ENCODE results near the gene TECTA. TPM values are rescaled to one million over a fixed set of nuclear protein-coding genes. Genes with fewer than 3 reads are reported as not detected.
A peak's percentile ranks its signal among the peaks of the same experiment; 100 is the strongest.

The TECTA gene
- polyA plus RNA-seq, 2 of the 4 experiments (the other 2 are of a cell fraction): 0.05 to 0.14 TPM

GRCh38 chr11:121108413-121108812, 7.4 kb downstream of the TECTA start:
- ATAC-seq (no peak), DNase-seq (ENCODE audit: low read depth in 1 of 2, low spot score in 1 of 2) (no peak), FAIRE-seq (no peak)
- Histone ChIP-seq H3K9me3 (no peaks in the 10 kb centered on the region), H3K27ac (no peak overlapping the region), H3K4me3 (no peak overlapping the region), H3K4me2 (no peak overlapping the region), H3K4me1 (no peaks in the 10 kb centered on the region)
- CTCF ChIA-PET: no interaction called here
- TF ChIP-seq KDM1A (IDR thresholded peaks at IDR 0.05; ENCODE audit: low read depth) (no peak), CTCF (IDR thresholded peaks at IDR 0.05) (no peak), ZNF302 (CRISPR knock-in tag; IDR thresholded peaks at IDR 0.05) (no peak), NPAS2 (CRISPR knock-in tag; IDR thresholded peaks at IDR 0.05; ENCODE audit: borderline replicate concordance) (no peak), FOXS1 (CRISPR knock-in tag; IDR thresholded peaks at IDR 0.05) (no peak), JUNB (IDR thresholded peaks at IDR 0.05) (no peak)
- 10% methylated on average over 1 of the region's 1 CpG for WGBS (ENCODE audit: missing lambda C conversion rate)
- POLR2A ChIA-PET: no interaction called here

GRCh38 chr11:121109471-121109870, 8.4 kb downstream of the TECTA start:
- ChIA-PET POLR2A (no interaction called here), CTCF (no interaction called here)
- Histone ChIP-seq H3K27ac (no peak overlapping the region), H3K9me3 (no peaks in the 10 kb centered on the region), H3K4me3 (no peak overlapping the region), H3K4me1 (no peaks in the 10 kb centered on the region), H3K4me2 (no peak overlapping the region)
- ATAC-seq (no peak), DNase-seq (ENCODE audit: low read depth in 1 of 2, low spot score in 1 of 2) (no peak), FAIRE-seq (no peak)
- 74% methylated on average over 2 of the region's 2 CpGs for WGBS (ENCODE audit: missing lambda C conversion rate)
- TF ChIP-seq GATA3 (IDR thresholded peaks at IDR 0.05; ENCODE audit: borderline replicate concordance) (no peak), MAX (IDR thresholded peaks at IDR 0.05) (no peak), JUNB (IDR thresholded peaks at IDR 0.05) (no peak)

GRCh38 chr11:121109916-121110586, 9.0 kb downstream of the TECTA start:
- ATAC-seq (no peak), DNase-seq (ENCODE audit: low read depth in 1 of 2, low spot score in 1 of 2) (no peak), FAIRE-seq (no peak)
- Histone ChIP-seq H3K27ac (no peak overlapping the region), H3K4me1 (no peaks in the 10 kb centered on the region), H3K9me3 (no peaks in the 10 kb centered on the region), H3K4me2 (no peak overlapping the region), H3K4me3 (no peak overlapping the region)
- CTCF ChIA-PET: interaction anchor here (2.2 kb wide), 1 partner anchor 599 kb away, joined by 7 read pairs; the partner anchor contains the start of gene GRIK4
- POLR2A ChIA-PET: no interaction called here
- WGBS (ENCODE audit: missing lambda C conversion rate): 35% methylated on average over 7 of the region's 7 CpGs
- TF ChIP-seq MAFK (IDR thresholded peaks at IDR 0.05; ENCODE audit: partially characterized antibody) (peak; percentile 42), ZSCAN20 (CRISPR knock-in tag; IDR thresholded peaks at IDR 0.05) (no peak), KDM1A (IDR thresholded peaks at IDR 0.05; ENCODE audit: low read depth) (no peak), USF2 (IDR thresholded peaks at IDR 0.05) (no peak), KDM5A (IDR thresholded peaks at IDR 0.05) (no peak), CHD4 (IDR thresholded peaks at IDR 0.05; ENCODE audit: borderline replicate concordance) (no peak), JUNB (IDR thresholded peaks at IDR 0.05) (no peak), MAX (IDR thresholded peaks at IDR 0.05) (no peak)

- Histone ChIP-seq H3K4me2 (no peak overlapping the region), H3K4me3 (no peak overlapping the region), H3K4me1 (no peaks in the 10 kb centered on the region), H3K27ac (no peak overlapping the region), H3K9me3 (no peaks in the 10 kb centered on the region)
- DNase-seq (ENCODE audit: low read depth in 1 of 2, low spot score in 1 of 2): no peak
- ATAC-seq: no peak
- CTCF ChIA-PET: interaction anchor here (0.6 to 2.2 kb wide), 7 partner anchors 10 to 600 kb away, joined by 3 to 7 read pairs (median 3); partner anchors contain the start of gene GRIK4
- 58% methylated on average over 10 of the region's 10 CpGs for WGBS (ENCODE audit: missing lambda C conversion rate)
- no peak for FAIRE-seq
- POLR2A ChIA-PET: no interaction called here
- no peak for TF ChIP-seq CBX8 (IDR thresholded peaks at IDR 0.05)
- no peak for TF ChIP-seq ELK1 (IDR thresholded peaks at IDR 0.05; ENCODE audit: low read depth, low read length)
- TF ChIP-seq KDM5A (IDR thresholded peaks at IDR 0.05): no peak
- no peak for TF ChIP-seq HDAC2 (IDR thresholded peaks at IDR 0.05)
- TF ChIP-seq FOXS1 (CRISPR knock-in tag; IDR thresholded peaks at IDR 0.05): no peak
- no peak for TF ChIP-seq EHMT2 (IDR thresholded peaks at IDR 0.05; ENCODE audit: low read depth)
- no peak for TF ChIP-seq POLR2AphosphoS2 (conservative IDR thresholded peaks at IDR 0.05; ENCODE audit: low read length)
- TF ChIP-seq ATOH8 (CRISPR knock-in tag; IDR thresholded peaks at IDR 0.05; ENCODE audit: low read depth): no peak
- TF ChIP-seq RARB (CRISPR knock-in tag; IDR thresholded peaks at IDR 0.05): no peak
- no peak for TF ChIP-seq NR3C1 (IDR thresholded peaks at IDR 0.05)
- no peak for TF ChIP-seq HOXB13 (CRISPR knock-in tag; IDR thresholded peaks at IDR 0.05; ENCODE audit: low read depth)
These were observed 10.1 kb downstream of the TECTA start for GRCh38 chr11:121110871-121111724.
